ENCODE results near the gene NR2F1. TPM values are rescaled to one million over a fixed set of nuclear protein-coding genes. Genes with fewer than 3 reads are reported as not detected.

NR2F1 gene
- total and polyA plus RNA-seq, 2 donors (not counting 1 experiment from before 2014, with no cell fraction given), result not detected

DNA sequence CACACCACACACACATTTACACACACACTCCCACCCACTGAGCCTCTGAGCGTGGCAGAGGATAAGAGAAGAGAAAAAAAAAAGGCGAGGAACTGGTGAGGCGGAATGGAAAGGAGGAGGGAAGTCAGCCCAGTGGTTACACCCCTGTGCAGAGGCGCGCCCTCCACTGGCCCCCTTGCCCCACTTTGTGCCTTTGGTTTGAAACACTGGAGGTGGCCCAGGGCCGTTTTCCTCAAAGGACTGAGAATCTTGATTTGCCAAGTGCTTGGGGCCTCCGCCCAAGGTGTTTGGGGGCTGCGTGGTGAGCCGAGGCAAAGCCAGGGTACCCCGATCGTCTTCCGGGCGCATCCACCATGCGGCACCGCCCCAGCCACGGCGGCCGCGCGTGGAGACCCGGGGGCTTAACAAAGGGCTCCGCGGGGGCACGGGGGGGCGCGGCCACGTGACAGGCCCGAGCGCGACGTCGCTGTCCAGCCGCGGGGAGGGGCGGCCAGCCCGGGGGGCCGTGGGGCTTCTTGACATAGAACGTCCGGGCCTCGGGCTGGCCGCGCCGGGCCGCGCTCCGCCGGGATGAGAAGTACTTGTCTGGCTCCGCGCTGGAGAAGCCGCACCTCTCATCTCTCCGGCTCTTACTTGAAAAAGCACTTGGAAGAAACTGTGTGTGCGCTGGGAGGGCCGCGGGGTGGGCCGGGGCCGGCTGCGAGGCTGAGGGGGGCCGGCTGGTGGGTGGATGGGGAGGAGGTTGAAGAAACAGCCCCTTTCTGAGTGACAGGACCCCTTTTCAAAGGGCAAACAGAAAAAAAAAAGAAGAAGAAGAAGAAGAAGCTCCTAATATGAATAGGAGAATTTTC is 21.0 kb downstream of the NR2F1 start:
- ChIA-PET POLR2A (no interaction called here), CTCF (no interaction called here)
- no peaks in the 10 kb centered on the region for H3K9me3 Mint-ChIP-seq (ENCODE audit: insufficient read depth)
- peak overlapping the region; percentile 17 for H3K4me2 ChIP-seq (replicated peaks; ENCODE audit: low read depth, low read length, poor library complexity, severe bottlenecking)
- peaks cover 10 to 46% of the 10 kb centered on the region in 2 donors for H3K4me1 ChIP-seq (ENCODE audit: control insufficient read depth in 2 of 2, insufficient read depth in 2 of 2, low read length in 2 of 2)
- no peak overlapping the region for H2AFZ ChIP-seq (ENCODE audit: insufficient read depth, low read depth, low read length, poor library complexity, severe bottlenecking)
- peaks cover 48% of the 10 kb centered on the region for H3K27me3 Mint-ChIP-seq
- no peak overlapping the region for H3K27ac ChIP-seq (ENCODE audit: low read length in 2 of 2)
- 10% methylated on average over 50 of the region's 58 CpGs for WGBS (ENCODE audit: insufficient coverage)
- intact Hi-C loops (cut with micrococcal nuclease), result no loop called here
- TF ChIP-seq, protein P1, sequence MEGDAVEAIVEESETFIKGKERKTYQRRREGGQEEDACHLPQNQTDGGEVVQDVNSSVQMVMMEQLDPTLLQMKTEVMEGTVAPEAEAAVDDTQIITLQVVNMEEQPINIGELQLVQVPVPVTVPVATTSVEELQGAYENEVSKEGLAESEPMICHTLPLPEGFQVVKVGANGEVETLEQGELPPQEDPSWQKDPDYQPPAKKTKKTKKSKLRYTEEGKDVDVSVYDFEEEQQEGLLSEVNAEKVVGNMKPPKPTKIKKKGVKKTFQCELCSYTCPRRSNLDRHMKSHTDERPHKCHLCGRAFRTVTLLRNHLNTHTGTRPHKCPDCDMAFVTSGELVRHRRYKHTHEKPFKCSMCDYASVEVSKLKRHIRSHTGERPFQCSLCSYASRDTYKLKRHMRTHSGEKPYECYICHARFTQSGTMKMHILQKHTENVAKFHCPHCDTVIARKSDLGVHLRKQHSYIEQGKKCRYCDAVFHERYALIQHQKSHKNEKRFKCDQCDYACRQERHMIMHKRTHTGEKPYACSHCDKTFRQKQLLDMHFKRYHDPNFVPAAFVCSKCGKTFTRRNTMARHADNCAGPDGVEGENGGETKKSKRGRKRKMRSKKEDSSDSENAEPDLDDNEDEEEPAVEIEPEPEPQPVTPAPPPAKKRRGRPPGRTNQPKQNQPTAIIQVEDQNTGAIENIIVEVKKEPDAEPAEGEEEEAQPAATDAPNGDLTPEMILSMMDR (IDR thresholded peaks at IDR 0.05), result no peak
- peak; percentile 42 for TF ChIP-seq EZH2 (IDR thresholded peaks at IDR 0.05; ENCODE audit: borderline replicate concordance, insufficient read depth, low read depth, low read length, poor library complexity, severe bottlenecking)
- H3K27ac Mint-ChIP-seq, result no peak overlapping the region
- peaks cover 14% of the 10 kb centered on the region for H3K4me1 Mint-ChIP-seq
- no peaks in the 10 kb centered on the region for H3K79me2 ChIP-seq (ENCODE audit: control insufficient read depth, insufficient read depth, low read length)
- no peak overlapping the region for H3K9ac ChIP-seq (ENCODE audit: low read length)
- H3K36me3 ChIP-seq (replicated peaks in 1 of 2; ENCODE audit: control extremely low read depth in 1 of 2, control insufficient read depth in 1 of 2, extremely low read depth in 1 of 2, insufficient read depth in 2 of 2, low read length in 1 of 2), result no peaks in the 10 kb centered on the region
- H3K9me3 ChIP-seq (ENCODE audit: control extremely low read depth in 1 of 3, control insufficient read depth in 2 of 3, insufficient read depth in 1 of 3, low read length in 2 of 3), result peaks cover under 1 to 19% (median 10%) of the 10 kb centered on the region in 3 donors
- DNase-seq (peak; percentile 14), ATAC-seq (ENCODE audit: low read depth) (no peak)
- peaks cover 6 to 82% (median 79%) of the 10 kb centered on the region in 4 experiments for H3K27me3 ChIP-seq (replicated peaks in 1 of 4; ENCODE audit: control extremely low read depth in 1 of 4, control insufficient read depth in 3 of 4, insufficient read depth in 4 of 4, low read length in 3 of 4)
- no peak overlapping the region for H3K4me3 ChIP-seq (ENCODE audit: control extremely low read depth in 1 of 5, extremely low read depth in 1 of 5, insufficient read depth in 1 of 5, low read depth in 2 of 5, low read length in 4 of 5)
- no peak overlapping the region for H3K4me3 Mint-ChIP-seq
- no peaks in the 10 kb centered on the region for H4K20me1 ChIP-seq (ENCODE audit: control insufficient read depth, insufficient read depth, low read length, poor library complexity, severe bottlenecking)
